Right ventricle myocardium superior (tissue), 1 donor: Measurements from ENCODE around the gene PBX1. TPM values are rescaled to one million over a fixed set of nuclear protein-coding genes. Genes with fewer than 3 reads are reported as not detected.
A peak's percentile ranks its signal among the peaks of the same experiment; 100 is the strongest.

Source experiments
- ATAC-seq: fragments of 200-7000 bp; cut with Tn5 transposase; one replicate; pipeline ENCODE4 v1.9.1; 2020; ENCODE audit warnings: mild to moderate bottlenecking; ENCODE audit not compliant: poor library complexity
- DNase-seq: peaks from one replicate; pipeline ENCODE4 v3.0.0-alpha.2; 2020
- intact Hi-C: fragments of 100-400 bp; cut with DNase I; formaldehyde crosslinking; loops from one replicate; pipeline ENCODE4 v1.11.2; 2022
- total RNA-seq: library from RNA; stranded (reverse); fragmentation: NEBNext Ultra II Directional; extraction: Animal tissue kit (Norgen Biotek cat#: 25700); gene quantifications from one replicate; pipeline ENCODE4 v1.2.1, GENCODE V29; 2021
- donor health status: DM: no; HTN: yes; CAD: no; lungs with severe emphysema.

The PBX1 gene
- total RNA-seq, 1 donor from 2014 or later = 69.1 TPM

DNA sequence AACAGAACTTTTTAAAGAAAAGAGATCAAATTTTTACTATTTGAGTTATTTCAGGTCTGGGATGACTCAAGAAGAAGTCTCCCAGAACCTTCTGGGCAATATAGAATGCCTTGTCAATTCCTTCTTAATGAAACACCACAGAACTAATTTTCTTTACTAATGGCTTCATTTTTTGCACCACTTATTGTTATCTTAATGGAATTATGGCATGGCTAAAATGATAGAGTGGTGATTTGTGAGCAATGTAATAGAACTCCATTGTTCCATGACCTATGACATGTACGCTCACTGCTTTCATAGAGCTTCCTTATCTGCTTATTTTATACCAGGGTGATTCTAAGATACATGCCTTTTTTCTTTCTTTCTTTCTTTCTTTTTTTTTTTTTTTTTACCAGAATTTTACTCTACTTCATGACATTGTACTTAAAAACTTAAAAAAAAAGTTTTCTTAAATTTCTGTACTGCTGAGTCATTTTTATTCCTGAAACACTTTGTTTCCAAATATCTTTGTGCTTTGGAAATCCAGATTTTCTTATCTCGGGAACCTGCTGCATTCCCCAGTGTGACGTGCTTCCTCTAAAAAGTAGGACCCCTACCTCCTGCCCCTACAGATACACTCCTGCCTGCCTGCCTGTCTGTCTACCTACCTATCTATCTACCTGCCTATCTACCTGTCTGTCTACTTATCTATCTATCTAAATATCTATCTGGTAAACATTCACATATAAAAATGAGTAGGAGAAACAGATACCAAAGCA, 284.9 kb downstream of the PBX1 start:
- intact Hi-C loops = no loop called here
- ATAC-seq = no peak

DNA sequence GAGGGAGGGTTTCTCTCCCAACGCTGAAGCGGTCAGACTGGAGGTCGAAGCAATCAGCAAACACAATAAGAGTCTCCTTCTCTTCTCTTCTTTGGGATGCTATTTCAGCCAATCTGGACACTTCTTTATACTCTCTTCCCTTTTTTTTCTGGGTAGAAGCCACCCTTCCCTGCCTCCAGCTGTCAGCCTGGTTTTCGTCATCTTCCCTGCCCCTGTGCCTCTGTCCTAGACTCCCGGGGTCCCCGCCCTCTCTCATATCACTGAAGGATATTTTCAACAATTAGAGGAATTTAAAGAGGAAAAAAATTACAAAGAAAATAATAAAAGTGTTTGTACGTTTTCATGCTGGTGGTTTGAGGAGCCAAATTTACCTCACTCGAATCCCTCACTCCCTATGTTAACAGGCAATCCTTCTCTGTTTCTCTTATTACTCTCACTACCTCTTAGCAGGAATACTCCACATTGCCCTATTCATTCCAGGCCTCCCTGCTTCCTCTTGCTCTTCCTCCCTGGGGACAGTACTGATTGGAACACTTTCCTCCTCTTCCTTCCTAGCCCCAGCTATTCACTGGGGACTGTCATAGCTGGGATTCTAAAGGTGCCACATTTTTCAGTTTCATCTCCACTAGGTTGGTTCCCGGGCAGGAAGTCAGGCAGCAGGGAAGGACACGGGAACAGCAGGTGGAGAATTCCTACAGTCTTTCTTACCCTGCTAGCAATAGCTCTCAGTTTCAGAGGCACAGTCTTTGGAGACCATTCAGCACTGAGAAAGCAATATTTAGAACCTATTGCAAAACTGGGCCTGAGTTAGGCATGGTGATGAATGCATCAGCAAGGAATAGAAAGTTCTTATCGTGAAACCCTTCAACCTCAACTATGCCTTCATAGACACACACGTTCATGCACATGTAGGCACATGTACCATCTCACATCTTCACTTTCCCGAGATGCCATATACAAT, 288.0 kb downstream of the PBX1 start:
- ATAC-seq (peak; percentile 9), DNase-seq (no peak)
- intact Hi-C loops = no loop called here

More for the DNA sequence above, 284.9 kb downstream of the PBX1 start:
- DNase-seq = no peak

DNA sequence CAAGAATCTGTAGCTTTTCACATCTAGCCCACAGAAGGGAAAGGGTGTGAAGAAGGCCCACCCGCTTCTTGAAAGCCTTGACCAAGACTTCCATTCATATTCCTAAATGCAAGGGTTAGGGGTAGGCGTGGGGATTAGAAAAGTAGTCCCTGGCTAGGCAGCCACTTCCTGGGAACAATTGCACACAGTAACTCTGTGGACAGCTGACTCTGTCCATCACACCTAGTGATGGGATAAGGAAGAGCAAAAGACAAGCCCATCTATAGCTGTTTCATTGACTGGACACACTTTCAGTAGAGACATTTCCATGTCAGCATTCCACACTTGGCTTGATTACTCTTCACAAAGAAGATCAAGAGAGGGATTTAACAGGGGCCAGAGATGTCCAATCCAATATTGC, 294.2 kb downstream of the PBX1 start:
- DNase-seq (no peak), ATAC-seq (no peak)
- intact Hi-C loops = no loop called here

DNA sequence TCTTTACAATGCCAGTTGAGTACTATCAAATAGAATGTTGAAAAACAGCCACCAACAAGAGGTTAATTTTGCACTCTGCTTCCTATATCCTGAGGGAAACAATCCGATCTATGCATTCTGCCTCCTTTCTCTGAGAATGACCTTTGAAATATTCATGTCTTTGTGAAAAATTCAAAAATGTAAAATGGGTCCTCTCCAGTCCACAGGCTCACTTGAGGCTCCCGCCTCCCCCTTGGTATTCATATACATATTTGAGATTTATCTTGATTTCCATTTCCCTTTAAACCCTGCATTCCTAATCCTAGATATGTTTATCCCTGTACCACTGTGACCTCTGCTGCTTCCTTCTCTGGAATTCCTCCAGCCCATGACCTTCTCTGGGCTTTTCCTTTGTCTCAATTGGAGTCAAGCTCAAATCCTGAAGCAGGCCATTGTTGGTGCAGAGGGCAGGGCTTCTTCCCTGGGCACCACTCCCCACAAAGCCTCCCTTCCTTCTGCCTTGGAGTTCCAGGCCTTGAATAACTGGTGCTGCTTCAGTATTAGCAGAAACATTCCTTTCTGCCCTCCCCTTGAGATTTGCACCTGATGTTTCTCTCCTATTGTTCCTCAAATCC, 296.8 kb downstream of the PBX1 start:
- ATAC-seq (peak; percentile 36), DNase-seq (no peak)
- intact Hi-C loops = no loop called here

DNA sequence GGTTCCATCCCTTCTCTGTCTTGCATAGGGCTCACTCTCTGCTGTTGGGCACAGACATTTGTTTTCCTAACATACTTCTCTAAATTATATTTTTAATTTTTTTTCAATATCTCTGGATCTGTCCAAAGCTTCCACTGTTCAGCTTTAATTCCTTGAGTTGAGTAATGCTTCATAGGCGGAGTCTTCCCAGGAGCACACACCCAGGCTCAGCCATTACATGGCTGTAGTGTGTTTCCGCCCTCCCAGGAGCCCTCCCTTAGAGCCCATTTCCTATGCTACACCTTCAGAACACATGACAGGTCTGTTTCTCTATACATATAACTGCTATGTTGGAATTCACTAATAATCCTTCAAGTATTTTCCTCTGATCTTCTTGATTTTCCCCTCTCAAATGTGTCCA, 297.4 kb downstream of the PBX1 start:
- DNase-seq (no peak), ATAC-seq (no peak)
- intact Hi-C loops = no loop called here

DNA sequence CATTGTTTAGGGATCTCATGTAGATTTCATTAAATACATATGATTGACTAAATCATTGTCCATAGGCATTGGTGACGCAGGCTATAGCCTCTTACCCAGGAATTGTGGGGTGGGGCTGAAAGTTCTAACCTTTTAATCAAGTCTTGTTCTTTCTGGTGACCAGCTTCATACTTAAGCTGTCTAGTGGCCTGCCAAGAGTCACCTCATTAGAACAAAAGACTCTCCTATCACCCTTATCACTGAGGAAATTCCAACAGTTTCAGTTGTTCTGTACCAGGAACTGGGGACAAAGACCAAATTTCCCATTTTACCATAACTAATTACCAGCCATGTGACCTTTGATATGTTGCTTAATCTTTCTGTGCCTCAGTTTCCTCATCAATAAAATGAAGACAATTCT, 298.5 kb downstream of the PBX1 start:
- ATAC-seq = no peak

DNA sequence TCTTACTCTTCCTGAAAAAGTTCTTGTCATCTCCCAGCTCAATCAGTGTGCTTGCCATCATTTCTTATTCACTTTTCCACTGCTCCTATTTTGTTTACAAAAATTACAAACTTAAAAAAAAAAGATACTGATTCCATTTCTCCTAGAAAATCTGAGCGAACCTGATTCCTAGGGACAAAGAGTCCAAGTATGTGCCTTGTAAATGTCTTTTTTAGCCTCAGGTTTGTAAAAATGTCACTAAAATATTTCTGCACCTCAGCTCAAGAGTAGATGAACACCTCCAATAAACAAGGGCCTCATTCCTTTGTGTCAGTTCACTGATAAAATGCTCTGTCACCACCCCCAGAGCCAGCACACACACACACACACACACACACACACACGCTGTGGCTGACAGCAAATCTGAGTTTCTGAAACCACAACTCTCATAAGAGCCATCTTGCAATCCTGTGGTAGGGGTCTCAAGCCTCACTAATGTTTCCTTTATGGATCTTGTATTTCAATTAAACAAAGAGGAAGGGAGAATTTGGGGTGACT, 299.2 kb downstream of the PBX1 start:
- intact Hi-C loops = no loop called here
- peak; percentile 83 for ATAC-seq
- DNase-seq = no peak

More for the DNA sequence above, 298.5 kb downstream of the PBX1 start:
- intact Hi-C loops = no loop called here
- no peak for DNase-seq

DNA sequence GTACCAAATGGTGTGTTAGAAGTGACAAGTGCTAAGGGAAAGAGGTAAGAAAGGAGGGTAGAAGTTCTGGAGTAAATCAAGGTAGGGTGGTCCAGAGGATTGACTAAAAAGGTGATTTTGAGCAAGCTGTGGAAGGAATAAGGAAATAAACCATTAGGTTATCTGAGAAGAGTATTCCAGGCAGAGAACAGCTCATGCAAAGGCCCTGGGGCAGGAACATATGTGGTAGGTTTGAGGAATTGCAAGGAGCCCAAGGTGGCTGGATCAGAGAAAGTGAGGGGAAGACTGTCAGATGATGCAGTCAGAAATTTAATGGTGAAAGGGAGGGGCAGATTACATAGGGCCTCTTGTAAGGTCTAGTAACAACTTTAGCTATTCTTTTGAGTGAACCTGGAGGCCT, 302.6 kb downstream of the PBX1 start:
- ATAC-seq (no peak), DNase-seq (no peak)
- intact Hi-C loops = no loop called here

DNA sequence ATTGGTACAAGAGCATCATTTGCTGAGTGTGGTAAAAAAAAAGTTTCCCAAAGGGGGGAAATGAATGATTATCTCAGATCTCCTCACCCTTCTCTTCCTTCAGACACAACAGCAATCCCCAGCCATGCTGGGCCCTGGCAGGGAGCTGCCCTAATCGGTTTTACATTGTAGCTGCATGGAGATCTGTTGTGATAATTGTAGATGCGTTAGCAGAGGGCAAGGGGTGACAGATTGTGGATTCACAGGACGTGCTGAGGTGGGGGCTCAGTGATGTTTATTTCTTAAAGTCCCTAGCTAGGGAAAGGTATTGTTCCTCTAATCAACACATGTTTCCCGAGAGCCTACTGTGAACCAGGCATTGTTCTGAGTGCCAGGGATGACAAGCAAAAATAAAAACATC, 304.1 kb downstream of the PBX1 start:
- intact Hi-C loops = no loop called here
- no peak for ATAC-seq
- DNase-seq = no peak

DNA sequence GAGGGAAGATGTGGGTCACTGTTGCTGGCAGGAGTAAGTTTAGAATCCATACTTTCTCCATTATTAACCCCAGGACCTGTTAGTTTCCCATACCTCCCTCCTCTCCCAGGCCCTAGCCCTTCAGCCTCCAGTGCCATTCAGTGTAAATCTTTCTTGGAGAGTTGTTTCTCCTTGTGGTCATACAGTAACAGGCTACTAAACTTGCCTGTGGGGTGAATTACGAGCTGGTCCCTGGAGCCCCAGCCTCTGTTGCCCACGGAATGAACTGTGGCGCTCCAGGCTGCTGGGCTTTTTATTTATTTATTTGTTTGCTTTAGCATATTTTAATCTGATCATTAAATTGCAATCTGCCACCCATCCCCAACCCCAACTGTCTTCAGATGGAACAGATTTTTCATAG, 305.2 kb downstream of the PBX1 start:
- no peak for ATAC-seq
- intact Hi-C loops = no loop called here
- no peak for DNase-seq

DNA sequence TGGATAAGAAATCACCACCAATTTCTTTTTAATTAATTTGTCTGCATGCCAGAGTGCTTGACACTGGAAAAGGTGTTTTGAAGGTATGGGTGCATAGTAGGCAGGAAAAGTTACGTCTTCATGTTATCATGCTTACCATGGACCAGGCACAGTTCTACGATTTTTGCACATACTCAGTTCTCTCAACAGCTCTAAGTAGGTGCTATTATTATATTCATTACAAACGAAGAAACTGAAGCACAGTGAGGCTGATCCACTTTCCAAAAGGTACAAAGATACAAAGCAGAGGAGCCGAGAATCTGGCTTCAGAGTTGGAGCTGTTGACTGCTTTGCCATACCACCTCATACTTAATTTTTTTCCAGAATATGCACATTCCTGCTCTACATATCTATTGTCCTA, 306.4 kb downstream of the PBX1 start:
- intact Hi-C loops = no loop called here
- DNase-seq (no peak), ATAC-seq (peak; percentile 65)

DNA sequence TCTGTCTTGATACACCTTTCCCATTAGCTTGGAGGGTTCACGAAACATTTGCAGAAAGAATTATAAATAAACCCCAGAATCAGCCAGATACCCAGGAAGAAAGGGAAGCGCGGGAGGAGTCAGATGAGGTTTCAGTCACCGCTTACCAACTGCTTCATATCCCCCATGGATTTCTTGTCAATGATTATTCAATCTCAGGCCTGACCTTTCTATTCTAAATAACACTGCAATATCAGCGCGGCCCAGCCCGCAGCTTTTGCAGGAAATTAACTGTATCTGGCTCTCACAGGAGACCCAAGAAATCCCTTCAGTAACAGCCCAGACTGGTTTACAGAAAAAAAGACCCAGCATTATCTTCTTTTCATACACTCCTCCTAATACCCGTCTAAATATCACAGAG, 308.6 kb downstream of the PBX1 start:
- ATAC-seq (no peak), DNase-seq (no peak)
- intact Hi-C loops = no loop called here

DNA sequence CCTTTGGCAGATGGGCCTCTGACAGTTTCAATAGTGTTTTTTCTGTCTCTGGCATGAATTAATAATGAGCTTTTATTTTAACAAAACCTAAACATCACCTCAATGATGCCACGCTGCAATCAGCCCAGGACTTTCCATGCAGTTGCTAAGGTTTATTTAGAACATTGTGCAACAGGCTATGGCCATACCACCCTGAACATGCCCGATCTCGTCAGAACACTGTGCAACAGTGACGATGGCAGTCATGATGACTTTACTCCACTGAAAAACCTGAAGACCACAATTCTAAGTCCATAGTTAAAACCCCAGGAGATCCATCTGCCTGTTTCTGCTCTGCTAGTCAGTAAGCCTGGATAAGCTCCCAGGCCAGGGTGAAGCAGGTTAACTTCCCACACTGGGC, 310.0 kb downstream of the PBX1 start:
- DNase-seq = no peak
- intact Hi-C loops = no loop called here
- ATAC-seq = no peak

DNA sequence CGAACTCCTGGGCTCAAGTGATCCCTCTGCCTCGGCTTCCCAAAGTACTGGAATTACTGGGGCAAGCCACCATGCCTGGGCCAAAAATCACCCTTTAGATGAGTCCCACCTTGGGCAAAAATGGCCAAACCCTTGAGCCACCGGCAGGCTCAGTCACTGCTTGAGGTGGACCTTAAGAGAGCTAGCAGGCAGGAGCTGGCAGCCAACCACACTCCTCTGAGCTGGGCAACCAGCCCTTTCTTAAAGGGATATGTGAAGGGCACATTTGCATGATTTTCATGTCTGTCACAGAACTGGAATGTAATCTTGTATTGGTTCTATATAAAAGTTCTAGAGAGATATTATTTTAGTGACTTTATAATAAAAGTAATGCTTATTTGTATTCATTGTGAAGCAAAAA, 316.5 kb downstream of the PBX1 start:
- DNase-seq (peak; percentile 46), ATAC-seq (peak; percentile 68)
- intact Hi-C loops = no loop called here

DNA sequence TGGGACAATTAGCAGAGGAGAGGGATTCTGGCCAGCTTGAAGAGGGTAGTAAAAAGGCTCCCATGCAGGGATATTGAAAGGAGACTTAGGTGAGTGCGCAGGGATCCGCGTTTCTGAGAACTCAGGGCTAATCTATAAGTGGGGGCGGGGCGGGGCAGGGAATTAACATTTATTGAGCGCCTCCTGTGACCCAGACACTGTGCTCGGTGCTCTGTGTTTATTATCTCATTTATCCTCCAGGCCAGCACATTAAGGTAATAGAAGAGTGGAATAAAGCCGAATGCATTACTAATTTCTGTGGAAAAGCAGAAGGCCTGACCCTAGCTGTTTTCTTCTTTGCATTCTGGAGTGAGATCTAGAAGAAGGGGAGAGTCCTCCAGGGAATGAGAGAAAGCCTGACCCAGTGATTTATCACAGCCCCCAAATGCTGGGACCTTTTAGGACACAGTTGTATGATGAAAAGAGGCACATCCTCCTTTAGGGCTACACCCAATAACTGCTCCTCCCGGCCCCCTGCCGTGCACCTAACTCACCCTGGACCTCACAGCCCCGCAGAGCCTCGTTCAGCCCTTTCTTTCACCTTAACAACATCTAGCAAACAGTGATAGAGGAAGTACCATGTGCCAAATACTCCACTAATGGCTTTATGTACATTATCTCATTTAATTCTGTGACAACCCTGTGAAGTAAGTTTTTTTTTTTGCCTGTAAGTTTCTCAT, 317.6 kb downstream of the PBX1 start:
- ATAC-seq = no peak
- intact Hi-C loops = no loop called here
- no peak for DNase-seq

DNA sequence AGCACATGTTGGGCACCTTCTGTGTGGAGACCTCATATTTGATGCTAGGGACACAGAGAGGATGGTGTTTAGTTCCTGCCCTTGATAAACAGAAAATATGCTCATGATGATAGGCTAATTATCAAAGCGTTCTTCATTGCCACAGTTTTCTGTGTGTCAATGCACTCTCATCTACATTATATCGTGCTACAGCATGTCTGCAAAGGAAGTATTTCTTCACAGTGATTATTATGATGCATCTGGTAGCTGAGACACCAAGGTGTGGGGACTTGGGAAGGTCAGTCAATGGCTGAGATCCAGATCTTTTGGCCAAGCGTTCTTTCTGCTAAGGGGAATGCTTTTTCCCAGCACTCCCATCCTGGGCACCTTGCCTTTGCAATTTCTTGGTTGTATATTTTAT, 321.2 kb downstream of the PBX1 start:
- DNase-seq = no peak
- intact Hi-C loops = no loop called here
- ATAC-seq = no peak

DNA sequence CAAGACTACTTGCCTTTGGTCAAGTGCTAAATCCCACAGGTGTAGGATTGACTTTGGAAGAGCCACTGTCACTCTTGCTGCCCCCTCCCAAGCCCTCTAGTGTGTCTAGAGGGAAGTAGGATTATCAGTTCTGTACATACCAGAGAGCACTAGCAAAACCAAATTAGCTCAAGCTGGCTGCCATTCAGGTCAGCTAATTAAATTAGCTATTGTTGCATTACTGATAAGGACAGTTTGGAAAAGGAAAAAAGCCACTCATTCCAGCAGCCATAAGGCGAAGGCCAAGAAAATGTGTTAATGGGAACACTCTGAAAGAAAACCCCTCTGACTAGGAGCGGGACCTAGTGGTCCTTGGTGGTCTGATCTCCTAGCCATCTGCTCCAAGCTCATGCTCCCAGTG, 321.7 kb downstream of the PBX1 start:
- no peak for ATAC-seq
- intact Hi-C loops = no loop called here
- DNase-seq = no peak

DNA sequence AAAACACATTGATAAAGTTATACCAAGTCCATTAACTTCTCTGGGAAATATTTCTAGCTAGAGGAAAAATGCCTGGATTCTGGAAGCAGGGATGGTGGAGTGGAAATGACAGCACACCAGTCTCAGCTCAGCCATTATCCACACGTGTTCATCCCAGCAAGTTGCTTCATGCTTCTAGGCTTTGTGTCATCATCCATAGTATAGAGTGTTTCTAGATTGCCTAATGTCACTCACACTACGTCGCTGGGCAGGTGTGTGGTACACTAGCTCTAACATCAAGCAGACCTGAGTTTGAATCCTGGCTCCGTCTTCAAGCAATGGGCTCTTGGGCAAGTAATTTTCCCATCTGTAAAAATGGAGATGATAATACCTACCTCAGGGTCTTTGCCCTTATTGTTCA, 326.3 kb downstream of the PBX1 start:
- no peak for ATAC-seq
- DNase-seq = no peak
- intact Hi-C loops = no loop called here

DNA sequence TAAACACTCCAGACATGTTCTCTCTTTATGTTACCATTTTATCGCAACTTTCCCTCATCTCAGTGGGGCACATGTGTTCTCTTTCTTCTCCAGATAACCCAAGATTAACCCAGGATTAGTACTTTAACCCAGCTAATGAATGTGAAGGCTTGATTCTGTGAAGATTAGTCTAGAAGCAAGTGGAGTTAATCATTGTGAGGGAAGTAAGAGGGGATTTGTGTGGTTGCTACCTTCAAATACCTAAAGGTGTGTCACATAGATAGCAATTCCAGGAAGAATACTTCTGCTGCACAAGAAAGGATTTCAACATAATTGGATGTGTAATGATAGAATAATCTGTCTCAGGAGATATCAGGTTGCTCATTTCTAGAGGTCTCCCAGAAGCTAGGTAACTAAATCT, 327.1 kb downstream of the PBX1 start:
- intact Hi-C loops = no loop called here

More for the DNA sequence above, 327.1 kb downstream of the PBX1 start:
- ATAC-seq = no peak
- no peak for DNase-seq
